DOHH2 (cell line): ENCODE measurements around the gene SORL1-AS1.

Source experiments
- H3F3A ChIP-seq: fragments of 200-600 bp; sonication (generic), shearing (Covaris generic); 2 replicates; pipeline ENCODE4 v1.6.0; 2016; ENCODE audit warnings: antibody characterized with exemption, mild to moderate bottlenecking; ENCODE audit not compliant: control insufficient read depth, insufficient read depth
- H3K27ac ChIP-seq: fragments of 200-600 bp; sonication (generic); 2 replicates; pipeline ENCODE4 v1.5.1; 2014; ENCODE audit warnings: low read depth, mild to moderate bottlenecking, low read length, moderate library complexity
- H3K27me3 ChIP-seq: fragments of 200-600 bp; sonication (generic); 2 replicates; pipeline ENCODE4 v1.6.1; 2014; ENCODE audit warnings: mild to moderate bottlenecking, low read length, mixed read lengths; ENCODE audit not compliant: control insufficient read depth
- H3K36me3 ChIP-seq: fragments of 200-600 bp; sonication (generic); 2 replicates; pipeline ENCODE4 v1.6.1; 2014; ENCODE audit warnings: mild to moderate bottlenecking, low read length, moderate library complexity, mixed read lengths; ENCODE audit not compliant: control insufficient read depth
- H3K4me1 ChIP-seq: fragments of 200-600 bp; sonication (generic); 2 replicates; pipeline ENCODE4 v1.6.1; 2014; ENCODE audit warnings: mild to moderate bottlenecking, low read length, mixed read lengths; ENCODE audit not compliant: control insufficient read depth
- H3K4me2 ChIP-seq: fragments of 200-600 bp; sonication (generic); 2 replicates; pipeline ENCODE4 v1.6.0; 2014; ENCODE audit warnings: mild to moderate bottlenecking, low read length, moderate library complexity
- H3K4me3 ChIP-seq: fragments of 200-600 bp; sonication (generic); 2 replicates; pipeline ENCODE4 v1.5.1; 2014; ENCODE audit warnings: mild to moderate bottlenecking, low read length, mixed read lengths
- H3K79me2 ChIP-seq: fragments of 200-600 bp; sonication (generic); 2 replicates; pipeline ENCODE4 v1.6.1; 2014; ENCODE audit warnings: mild to moderate bottlenecking, low read length, mixed read lengths; ENCODE audit not compliant: control insufficient read depth
- H3K9me2 ChIP-seq: fragments of 200-600 bp; sonication (generic); replicated peaks from 2 replicates; pipeline ENCODE4 v1.6.1; 2014; ENCODE audit warnings: mild to moderate bottlenecking, low read length, mixed read lengths; ENCODE audit not compliant: control insufficient read depth
- H3K9me3 ChIP-seq: fragments of 200-600 bp; sonication (generic); 2 replicates; pipeline ENCODE4 v1.6.1; 2014; ENCODE audit warnings: antibody characterized with exemption, low read length, mixed read lengths; ENCODE audit not compliant: control insufficient read depth, insufficient read depth
- H4K20me1 ChIP-seq: fragments of 200-600 bp; sonication (generic); 2 replicates; pipeline ENCODE4 v1.6.0; 2014; ENCODE audit warnings: low read depth, mild to moderate bottlenecking, antibody characterized with exemption, low read length, moderate library complexity; ENCODE audit not compliant: control insufficient read depth, insufficient read depth
- EZH2phosphoT487 ChIP-seq: fragments of 200-600 bp; sonication (generic); IDR thresholded peaks from 2 replicates; pipeline ENCODE4 v1.6.1; 2017; ENCODE audit warnings: borderline replicate concordance, mild to moderate bottlenecking, antibody characterized with exemption, low read length, moderate library complexity, mixed read lengths
- TF ChIP-seq, protein P1 (sequence below): fragments of 200-600 bp; sonication (generic); IDR thresholded peaks from one replicate; pipeline ENCODE4 v1.5.1; 2014; ENCODE audit warnings: antibody characterized with exemption, mild to moderate bottlenecking, low read depth, low read length; ENCODE audit not compliant: poor library complexity, severe bottlenecking

Gene SORL1-AS1

DNA sequence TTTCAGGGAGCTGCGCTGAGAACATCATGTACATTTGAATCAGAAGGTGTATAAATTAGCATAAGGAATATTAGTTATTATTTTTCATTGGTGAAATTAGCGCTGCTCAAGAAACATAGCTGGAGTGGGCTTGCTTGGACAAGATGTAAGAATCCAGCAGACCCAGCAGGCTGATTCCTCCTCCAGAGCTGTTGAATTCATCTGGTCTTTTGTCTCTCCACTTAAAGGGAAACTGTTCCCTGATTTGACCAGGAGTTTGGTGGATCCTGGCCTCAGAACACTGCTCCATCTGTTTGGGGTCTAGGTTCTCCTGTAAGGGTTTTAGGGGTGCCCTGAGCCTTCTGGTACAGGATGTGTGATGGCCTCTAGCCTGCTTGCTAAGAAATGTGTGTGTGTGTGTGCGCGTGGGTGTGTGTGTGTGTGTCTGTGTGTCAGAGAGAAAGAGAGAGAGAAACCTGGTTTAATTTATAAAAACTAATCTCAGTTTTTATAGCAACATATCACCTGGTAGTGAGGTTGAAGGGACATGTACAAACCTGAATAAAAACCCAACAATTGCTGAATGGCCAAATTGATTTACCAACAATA is 9.0 kb downstream of the SORL1-AS1 start:
- peak overlapping the region; percentile 84 for H3K4me2 ChIP-seq
- TF ChIP-seq, protein P1, sequence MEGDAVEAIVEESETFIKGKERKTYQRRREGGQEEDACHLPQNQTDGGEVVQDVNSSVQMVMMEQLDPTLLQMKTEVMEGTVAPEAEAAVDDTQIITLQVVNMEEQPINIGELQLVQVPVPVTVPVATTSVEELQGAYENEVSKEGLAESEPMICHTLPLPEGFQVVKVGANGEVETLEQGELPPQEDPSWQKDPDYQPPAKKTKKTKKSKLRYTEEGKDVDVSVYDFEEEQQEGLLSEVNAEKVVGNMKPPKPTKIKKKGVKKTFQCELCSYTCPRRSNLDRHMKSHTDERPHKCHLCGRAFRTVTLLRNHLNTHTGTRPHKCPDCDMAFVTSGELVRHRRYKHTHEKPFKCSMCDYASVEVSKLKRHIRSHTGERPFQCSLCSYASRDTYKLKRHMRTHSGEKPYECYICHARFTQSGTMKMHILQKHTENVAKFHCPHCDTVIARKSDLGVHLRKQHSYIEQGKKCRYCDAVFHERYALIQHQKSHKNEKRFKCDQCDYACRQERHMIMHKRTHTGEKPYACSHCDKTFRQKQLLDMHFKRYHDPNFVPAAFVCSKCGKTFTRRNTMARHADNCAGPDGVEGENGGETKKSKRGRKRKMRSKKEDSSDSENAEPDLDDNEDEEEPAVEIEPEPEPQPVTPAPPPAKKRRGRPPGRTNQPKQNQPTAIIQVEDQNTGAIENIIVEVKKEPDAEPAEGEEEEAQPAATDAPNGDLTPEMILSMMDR, result no peak
- TF ChIP-seq EZH2phosphoT487, result no peak
- no peaks in the 10 kb centered on the region; the same call in 1 of the 2 replicates for H3K79me2 ChIP-seq
- peaks cover 60% of the 10 kb centered on the region for H3K4me1 ChIP-seq
- H3K36me3 ChIP-seq, result peaks cover 35% of the 10 kb centered on the region
- no peaks in the 10 kb centered on the region for H3K9me2 ChIP-seq
- peak overlapping the region; percentile 95 for H3K4me3 ChIP-seq
- peaks cover 45% of the 10 kb centered on the region for H3F3A ChIP-seq
- no peaks in the 10 kb centered on the region for H4K20me1 ChIP-seq
- no peaks in the 10 kb centered on the region for H3K9me3 ChIP-seq
- no peaks in the 10 kb centered on the region for H3K27me3 ChIP-seq
- H3K27ac ChIP-seq, result peak overlapping the region; percentile 97

DNA sequence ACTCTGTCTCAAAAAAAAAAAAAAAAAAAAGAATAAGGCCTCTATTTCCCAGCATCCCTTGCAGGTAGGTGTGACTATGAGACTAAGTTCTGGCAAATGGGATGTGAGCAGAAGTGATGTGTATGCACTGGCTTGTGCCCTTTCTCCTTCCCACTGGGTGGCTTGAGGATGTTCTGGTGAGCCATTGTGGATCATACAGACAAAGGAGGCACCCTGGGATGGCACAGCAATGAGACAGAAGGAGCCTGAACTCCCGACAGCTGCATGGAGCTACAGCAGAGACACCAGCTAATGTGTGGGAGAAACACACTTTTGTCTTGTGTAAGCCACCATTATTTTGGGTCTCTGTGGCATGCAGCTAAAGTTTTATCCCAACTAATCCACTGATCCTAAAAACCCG is 11.2 kb downstream of the SORL1-AS1 start:
- peaks cover 34% of the 10 kb centered on the region for H3F3A ChIP-seq
- no peaks in the 10 kb centered on the region for H3K9me3 ChIP-seq
- H3K79me2 ChIP-seq, result no peaks in the 10 kb centered on the region
- H3K27ac ChIP-seq, result no peak overlapping the region
- H3K9me2 ChIP-seq, result no peaks in the 10 kb centered on the region
- peaks cover 22% of the 10 kb centered on the region for H3K36me3 ChIP-seq
- no peaks in the 10 kb centered on the region for H4K20me1 ChIP-seq
- H3K4me1 ChIP-seq, result peaks cover 58% of the 10 kb centered on the region
- H3K27me3 ChIP-seq, result no peaks in the 10 kb centered on the region
- no peak overlapping the region for H3K4me2 ChIP-seq
- H3K4me3 ChIP-seq, result no peak overlapping the region
- no peak for TF ChIP-seq EZH2phosphoT487
- TF ChIP-seq, protein P1, result no peak

DNA sequence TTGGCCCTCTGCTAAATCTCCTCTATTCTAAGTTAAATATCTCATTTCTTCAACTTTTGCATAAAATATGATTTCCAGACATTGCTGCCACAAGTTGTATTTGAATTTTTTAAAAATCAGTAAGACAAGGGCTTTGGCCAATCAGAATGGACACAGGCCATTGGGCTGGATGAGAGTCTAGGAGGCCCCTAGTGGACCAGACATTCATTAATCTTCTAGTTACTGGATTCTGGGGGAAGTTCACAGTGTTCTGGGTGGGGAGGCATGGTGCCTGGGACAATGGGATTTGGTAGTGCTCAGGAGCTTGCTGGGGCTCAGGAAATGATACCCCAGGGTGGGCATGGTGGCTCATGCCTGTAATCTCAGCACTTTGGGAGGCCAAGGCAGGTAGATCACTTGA is 13.0 kb downstream of the SORL1-AS1 start:
- Histone ChIP-seq H3K4me1 (peaks cover 58% of the 10 kb centered on the region), H3K4me2 (no peak overlapping the region), H3K9me3 (no peaks in the 10 kb centered on the region), H3K36me3 (peaks cover 10% of the 10 kb centered on the region), H3F3A (peaks cover 23% of the 10 kb centered on the region), H3K9me2 (no peaks in the 10 kb centered on the region), H3K27me3 (no peaks in the 10 kb centered on the region), H3K27ac (no peak overlapping the region), H4K20me1 (no peaks in the 10 kb centered on the region), H3K79me2 (no peaks in the 10 kb centered on the region), H3K4me3 (no peak overlapping the region)
- TF ChIP-seq EZH2phosphoT487, result no peak
- TF ChIP-seq, protein P1, result no peak
